Naive thymus-derived CD4-positive, alpha-beta T cell (primary cell): ENCODE measurements around the gene LTF. TPM values are rescaled to one million over a fixed set of nuclear protein-coding genes. Genes with fewer than 3 reads are reported as not detected.

ENCODE experiments used
- ATAC-seq: fragments of 150-1000 bp; cut with Tn5 transposase; 2 replicates; pipeline ENCODE4 v1.10.0; 2021; ENCODE audit warnings: mild to moderate bottlenecking, moderate library complexity
- CTCF ChIA-PET: fragments of 350-600 bp; sonication (Branson Sonifier 250); formaldehyde crosslinking; loops from one replicate; lab custom pipeline; 2021; ENCODE audit warnings: antibody characterized with exemption; lab: Charles Lee
- POLR2A ChIA-PET: fragments of 350-600 bp; sonication (Branson Sonifier 250); formaldehyde crosslinking; loops from one replicate; lab custom pipeline; 2021; ENCODE audit warnings: antibody characterized with exemption, inconsistent platforms; lab: Charles Lee
- DNase-seq, 9 donors: peaks; one replicate each; pipeline versions ENCODE4 v3.0.0 to v3.0.0-alpha.2; 2020 to 2022; ENCODE audit warnings: mixed read lengths in 1 of 9
- H3K27ac ChIP-seq: one replicate; pipeline ENCODE4 v1.7.0; 2013; ENCODE audit warnings: mild to moderate bottlenecking, low read depth, low read length, moderate library complexity
- H3K27me3 ChIP-seq, 2 donors: one replicate each; pipeline ENCODE4 v1.7.0; 2013; ENCODE audit warnings: low read length in 2 of 2, mild to moderate bottlenecking in 2 of 2, moderate library complexity in 2 of 2; ENCODE audit not compliant: control insufficient read depth in 2 of 2, insufficient read depth in 2 of 2
- H3K36me3 ChIP-seq, 3 experiments: 1 replicate in 2 of 3; 2 replicates in 1 of 3; pipeline ENCODE4 v1.7.0; 2013; ENCODE audit warnings: low read length in 3 of 3, mild to moderate bottlenecking in 3 of 3, moderate library complexity in 1 of 3; ENCODE audit not compliant: insufficient read depth in 3 of 3, control insufficient read depth in 2 of 3
- H3K4me1 ChIP-seq, 2 donors: one replicate each; pipeline ENCODE4 v1.7.0; 2013; ENCODE audit warnings: low read length in 2 of 2, mild to moderate bottlenecking in 2 of 2, moderate library complexity in 1 of 2; ENCODE audit not compliant: control insufficient read depth in 2 of 2, insufficient read depth in 2 of 2
- H3K4me3 ChIP-seq: 2 replicates; pipeline ENCODE4 v1.7.0; 2013; ENCODE audit warnings: mild to moderate bottlenecking, low read length
- H3K9me3 ChIP-seq, 3 experiments: 1 replicate in 2 of 3; 2 replicates in 1 of 3; pipeline ENCODE4 v1.7.0; 2013; ENCODE audit warnings: low read length in 3 of 3; ENCODE audit not compliant: control insufficient read depth in 2 of 3
- H3K27ac Mint-ChIP-seq, 9 donors: one replicate each; pipeline ENCODE4 v1.8.0; 2020 to 2022; ENCODE audit warnings: mixed read lengths in 9 of 9, mild to moderate bottlenecking in 8 of 9, moderate library complexity in 5 of 9, inconsistent platforms in 2 of 9
- H3K27me3 Mint-ChIP-seq, 5 donors: one replicate each; pipeline ENCODE4 v1.8.0; 2021 to 2022; ENCODE audit warnings: mixed read lengths in 5 of 5, mild to moderate bottlenecking in 1 of 5
- H3K36me3 Mint-ChIP-seq, 5 donors: one replicate each; pipeline ENCODE4 v1.8.0; 2020 to 2022; ENCODE audit warnings: mixed read lengths in 5 of 5, mild to moderate bottlenecking in 3 of 5, inconsistent platforms in 1 of 5
- H3K4me1 Mint-ChIP-seq, 7 donors: one replicate each; pipeline ENCODE4 v1.8.0; 2020 to 2022; ENCODE audit warnings: mixed read lengths in 7 of 7, mild to moderate bottlenecking in 3 of 7, inconsistent platforms in 1 of 7
- H3K4me3 Mint-ChIP-seq, 10 donors: one replicate each; pipeline ENCODE4 v1.8.0; 2020 to 2022; ENCODE audit warnings: mild to moderate bottlenecking in 10 of 10, mixed read lengths in 10 of 10, moderate library complexity in 6 of 10, inconsistent platforms in 2 of 10
- H3K9me3 Mint-ChIP-seq, 11 donors: one replicate each; pipeline ENCODE4 v1.8.0; 2020 to 2022; ENCODE audit warnings: mixed read lengths in 11 of 11, mild to moderate bottlenecking in 4 of 11, inconsistent platforms in 1 of 11, moderate library complexity in 1 of 11
- intact Hi-C, 2 donors: fragments of 100-400 bp; cut with micrococcal nuclease; formaldehyde crosslinking; loops; one replicate each; pipeline ENCODE4 v1.15.1; 2023
- polyA plus RNA-seq, 2 donors: library from polyadenylated mRNA; unstranded; fragments of 300-500 nt; fragmentation: Illumina TruSeq; gene quantifications; one replicate each; pipeline ENCODE4 v1.2.3, GENCODE V29; 2021
- total RNA-seq, 6 experiments: library from RNA in 5 of 6; stranded (reverse) in 5 of 6; gene quantifications; 1 replicate in 5 of 6; 2 replicates in 1 of 6; pipeline ENCODE4 v1.2.3 and lab custom pipeline; 2021 to 2026

Gene LTF
- total and polyA plus RNA-seq, 7 experiments from 2014 or later = 0.78 TPM; not detected in 6

DNA sequence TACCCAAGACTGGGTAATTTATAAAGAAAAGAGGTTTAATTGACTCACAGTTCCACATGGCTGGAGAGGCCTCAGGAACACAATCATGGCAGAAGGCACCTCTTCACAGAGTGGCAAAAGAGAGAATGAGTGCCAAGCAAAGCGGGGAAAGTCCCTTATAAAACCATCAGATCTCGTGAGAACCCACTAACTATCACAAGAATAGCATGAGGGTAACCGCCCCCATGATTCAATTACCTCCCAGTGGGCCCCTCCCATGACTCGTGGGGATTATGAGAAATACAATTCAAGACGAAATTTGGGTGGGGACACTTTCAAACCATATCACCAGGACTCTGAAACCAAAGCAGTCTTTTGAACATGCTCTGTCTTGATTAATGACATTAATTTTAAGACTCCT lies 40.1 kb upstream of the LTF start:
- Mint-ChIP-seq H3K27ac (peak overlapping the region in 1 of 9 donors; percentile 31), H3K4me3 (no peak overlapping the region), H3K9me3 (peaks cover 0 to 1% (median 0%) of the 10 kb centered on the region in 11 donors), H3K36me3 (no peaks in the 10 kb centered on the region), H3K27me3 (peaks cover 0 to 14% (median 0%) of the 10 kb centered on the region in 5 donors), H3K4me1 (peaks cover 0 to 28% (median 13%) of the 10 kb centered on the region in 7 donors)
- Histone ChIP-seq H3K36me3 (no peaks in the 10 kb centered on the region), H3K27me3 (no peaks in the 10 kb centered on the region), H3K9me3 (no peaks in the 10 kb centered on the region), H3K4me1 (no peaks in the 10 kb centered on the region), H3K4me3 (no peak overlapping the region), H3K27ac (no peak overlapping the region)
- CTCF ChIA-PET = no interaction called here
- ATAC-seq = no peak
- POLR2A ChIA-PET = no interaction called here
- intact Hi-C loops = no loop called here
- no peak for DNase-seq

GRCh38 chr3:46503200-46503874 lies 38.6 kb upstream of the LTF start:
- Mint-ChIP-seq H3K27ac (peak overlapping the region in 2 of 9 donors; percentile 47 to 80), H3K36me3 (no peaks in the 10 kb centered on the region), H3K4me3 (no peak overlapping the region), H3K27me3 (peaks cover 0 to 12% (median 0%) of the 10 kb centered on the region in 5 donors), H3K9me3 (peaks cover 0 to 1% (median 0%) of the 10 kb centered on the region in 11 donors), H3K4me1 (peaks cover 8 to 28% (median 13%) of the 10 kb centered on the region in 7 donors)
- Histone ChIP-seq H3K36me3 (no peaks in the 10 kb centered on the region), H3K4me3 (no peak overlapping the region), H3K9me3 (no peaks in the 10 kb centered on the region), H3K4me1 (no peaks in the 10 kb centered on the region), H3K27ac (no peak overlapping the region), H3K27me3 (no peaks in the 10 kb centered on the region)
- intact Hi-C loops = no loop called here
- POLR2A ChIA-PET = interaction anchor here (1.9 kb wide), 1 partner anchor 35 kb away, joined by 6 read pairs; no protein-coding TSS in a partner anchor
- CTCF ChIA-PET = interaction anchor here (1.2 kb wide), 1 partner anchor 13 kb away, joined by 5 read pairs; no protein-coding TSS in a partner anchor
- DNase-seq = no peak
- ATAC-seq = no peak

DNA sequence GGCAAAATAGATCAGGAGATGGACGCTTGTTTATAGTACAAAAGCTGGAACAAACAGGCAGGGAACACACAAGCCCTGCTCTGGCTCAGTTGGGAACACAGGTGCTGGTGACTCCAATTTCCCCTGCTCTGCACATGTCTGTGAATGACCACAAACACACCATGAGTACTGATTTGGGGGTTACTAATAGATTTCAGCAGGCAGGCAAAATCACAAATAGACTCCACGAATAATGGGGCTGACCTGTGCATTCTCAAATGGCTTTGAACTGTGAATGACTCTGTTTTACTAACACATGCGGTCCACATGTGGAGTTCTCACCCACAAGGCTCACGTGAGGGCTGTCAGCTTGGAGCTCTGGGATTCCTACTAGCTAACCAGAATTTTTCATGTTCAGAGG lies 37.0 kb upstream of the LTF start:
- no peak for DNase-seq
- intact Hi-C loops = no loop called here
- no peaks in the 10 kb centered on the region for H3K36me3 ChIP-seq
- H3K4me1 Mint-ChIP-seq = peaks cover 9 to 39% (median 16%) of the 10 kb centered on the region in 7 donors
- CTCF ChIA-PET = no interaction called here
- no peaks in the 10 kb centered on the region for H3K36me3 Mint-ChIP-seq
- ATAC-seq = no peak
- H3K4me3 Mint-ChIP-seq = no peak overlapping the region
- H3K27ac ChIP-seq = no peak overlapping the region
- peak overlapping the region in 1 of 9 donors; percentile 18 for H3K27ac Mint-ChIP-seq
- no peaks in the 10 kb centered on the region for H3K27me3 ChIP-seq
- peaks cover 0 to 10% (median 0%) of the 10 kb centered on the region in 5 donors for H3K27me3 Mint-ChIP-seq
- H3K9me3 Mint-ChIP-seq = peaks cover 0 to 1% (median 0%) of the 10 kb centered on the region in 11 donors
- H3K4me1 ChIP-seq = peaks cover 3 to 5% of the 10 kb centered on the region in 2 donors
- no peaks in the 10 kb centered on the region for H3K9me3 ChIP-seq
- H3K4me3 ChIP-seq = no peak overlapping the region
- POLR2A ChIA-PET = interaction anchor here (1.9 kb wide), 1 partner anchor 37 kb away, joined by 6 read pairs; no protein-coding TSS in a partner anchor

DNA sequence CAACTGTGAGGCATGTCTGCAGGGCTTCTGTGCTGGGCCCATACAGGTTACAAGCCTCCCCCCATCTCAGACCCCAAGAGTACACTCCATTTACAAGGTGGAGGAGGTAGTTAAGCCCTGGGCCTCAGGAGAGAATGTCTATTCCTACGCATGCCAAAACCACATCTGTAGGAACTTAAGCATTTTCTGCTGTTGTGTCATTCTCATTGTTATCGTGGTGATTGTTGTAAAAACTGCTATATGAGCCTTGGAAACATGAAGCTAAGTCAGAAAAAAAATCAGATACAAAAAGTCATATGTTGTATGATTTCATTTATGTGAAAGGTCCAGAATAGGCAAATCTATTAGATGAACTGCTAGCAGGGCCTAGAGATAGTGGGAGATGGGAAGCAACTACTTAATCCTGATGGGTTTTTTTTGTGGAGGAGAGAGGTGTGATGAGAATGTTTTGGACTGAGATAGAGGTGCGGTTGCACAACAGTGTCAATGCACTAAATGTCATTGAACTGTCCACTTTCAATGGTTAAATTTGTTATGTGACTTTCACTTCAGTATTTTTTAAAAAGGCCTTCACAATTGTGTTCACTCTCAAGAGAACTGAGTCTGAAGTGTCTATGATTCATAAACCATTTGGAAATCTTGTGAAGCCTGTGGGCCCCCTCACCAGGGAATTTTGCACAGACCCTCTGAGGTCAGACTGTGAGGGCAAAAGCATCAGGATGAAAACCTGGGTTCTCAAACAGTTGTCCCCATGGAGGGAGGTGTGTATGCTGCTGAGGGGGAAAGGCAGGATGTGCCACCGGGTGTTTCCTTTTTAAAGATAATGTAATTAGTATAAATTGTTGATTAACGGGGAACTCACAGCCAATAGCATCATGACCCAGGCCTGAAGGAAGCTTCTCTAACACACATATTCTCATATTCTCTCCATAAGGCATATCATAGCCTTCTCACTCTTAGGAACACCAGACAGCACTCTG lies 36.2 kb upstream of the LTF start:
- Histone ChIP-seq H3K27ac (no peak overlapping the region), H3K4me1 (peaks cover 5% of the 10 kb centered on the region in 2 donors), H3K9me3 (no peaks in the 10 kb centered on the region), H3K4me3 (no peak overlapping the region), H3K27me3 (no peaks in the 10 kb centered on the region), H3K36me3 (no peaks in the 10 kb centered on the region)
- peaks cover 9 to 40% (median 18%) of the 10 kb centered on the region in 7 donors for H3K4me1 Mint-ChIP-seq
- H3K9me3 Mint-ChIP-seq = peaks cover 0 to 1% (median 0%) of the 10 kb centered on the region in 11 donors
- DNase-seq (no peak), ATAC-seq (no peak)
- intact Hi-C loops = no loop called here
- H3K27ac Mint-ChIP-seq = peak overlapping the region in 2 of 9 donors; percentile 18
- POLR2A ChIA-PET = no interaction called here
- peaks cover 0 to 8% (median 0%) of the 10 kb centered on the region in 5 donors for H3K27me3 Mint-ChIP-seq
- CTCF ChIA-PET = interaction anchor here (1.1 to 1.2 kb wide), 2 partner anchors 12 to 39 kb away, joined by 3 to 4 read pairs; no protein-coding TSS in a partner anchor
- no peaks in the 10 kb centered on the region for H3K36me3 Mint-ChIP-seq
- H3K4me3 Mint-ChIP-seq = no peak overlapping the region

GRCh38 chr3:46498916-46499519 lies 34.3 kb upstream of the LTF start:
- H3K27ac ChIP-seq = no peak overlapping the region
- no peak overlapping the region for H3K4me3 ChIP-seq
- no peak for ATAC-seq
- Mint-ChIP-seq H3K4me1 (peaks cover 7 to 30% (median 18%) of the 10 kb centered on the region in 7 donors), H3K9me3 (peaks cover 0 to 1% (median 0%) of the 10 kb centered on the region in 11 donors), H3K27ac (no peak overlapping the region), H3K27me3 (peaks cover 0 to 8% (median 0%) of the 10 kb centered on the region in 5 donors), H3K36me3 (no peaks in the 10 kb centered on the region), H3K4me3 (no peak overlapping the region)
- no peaks in the 10 kb centered on the region for H3K36me3 ChIP-seq
- DNase-seq = no peak
- H3K27me3 ChIP-seq = no peaks in the 10 kb centered on the region
- no peaks in the 10 kb centered on the region for H3K9me3 ChIP-seq
- ChIA-PET CTCF (interaction anchor here (1.1 kb wide), 1 partner anchor 40 kb away, joined by 4 read pairs; no protein-coding TSS in a partner anchor), POLR2A (interaction anchor here (0.6 to 1.1 kb wide), 2 partner anchors 9 to 33 kb away, joined by 4 read pairs; no protein-coding TSS in a partner anchor)
- H3K4me1 ChIP-seq = peaks cover 5% of the 10 kb centered on the region in 2 donors
- intact Hi-C loops = no loop called here
